NCI-H2171 treated with DMSO at 0.1 percent for 48 hours (cell line): ENCODE data around the gene CRKL.
A peak's percentile ranks its signal among the peaks of the same experiment; 100 is the strongest.
"Not testable (repeated sequence)": the region's sequence is repeated elsewhere in the genome, so short reads cannot be mapped to it uniquely, and the experiment has no call there.

Experiments
- DNase-seq: peaks from one replicate; lab custom pipeline; 2025; lab: John Stamatoyannopoulos, UW

CRKL gene

GRCh38 chr22:20901093-20902033, 15.8 kb upstream of the CRKL start:
- not testable (repeated sequence) for DNase-seq

- DNase-seq, result no peak
Measured at GRCh38 chr22:20903093-20903492, 14.1 kb upstream of the CRKL start.

- no peak for DNase-seq
Measured at GRCh38 chr22:20904008-20904979, 12.9 kb upstream of the CRKL start.

GRCh38 chr22:20904980-20905355, 12.2 kb upstream of the CRKL start:
- DNase-seq, result no peak

- peak; percentile 72 for DNase-seq
Measured at GRCh38 chr22:20905415-20906386, 11.5 kb upstream of the CRKL start.

- no peak for DNase-seq
Measured at GRCh38 chr22:20906387-20906767, 10.8 kb upstream of the CRKL start.

GRCh38 chr22:20908717-20909116, 8.5 kb upstream of the CRKL start:
- DNase-seq, result not testable (repeated sequence)

- no peak for DNase-seq
Measured at GRCh38 chr22:20909543-20910303, 7.5 kb upstream of the CRKL start.

- DNase-seq, result no peak
Measured at GRCh38 chr22:20912494-20912893, 4.7 kb upstream of the CRKL start.

GRCh38 chr22:20918663-20919218, 1.5 kb downstream of the CRKL start:
- no peak for DNase-seq

- no peak for DNase-seq
Measured at GRCh38 chr22:20919718-20920117, 2.5 kb downstream of the CRKL start.

GRCh38 chr22:20920881-20921203, 3.6 kb downstream of the CRKL start:
- DNase-seq, result no peak

- no peak for DNase-seq
Measured at GRCh38 chr22:20922141-20922751, 5.0 kb downstream of the CRKL start.

- no peak for DNase-seq
Measured at GRCh38 chr22:20926243-20926642, 9.0 kb downstream of the CRKL start.

GRCh38 chr22:20927940-20928572, 10.8 kb downstream of the CRKL start:
- DNase-seq, result no peak

- DNase-seq, result no peak
Measured at GRCh38 chr22:20928573-20928967, 11.4 kb downstream of the CRKL start.

GRCh38 chr22:20930004-20930403, 12.8 kb downstream of the CRKL start:
- no peak for DNase-seq

- not testable (repeated sequence) for DNase-seq
Measured at GRCh38 chr22:20930435-20930834, 13.2 kb downstream of the CRKL start.

- DNase-seq, result no peak
Measured at GRCh38 chr22:20931126-20931654, 14.0 kb downstream of the CRKL start.
